Daoy (cell line): ENCODE measurements around the gene MAP2K6. TPM values are rescaled to one million over a fixed set of nuclear protein-coding genes. Genes with fewer than 3 reads are reported as not detected.
"Not testable (repeated sequence)": the region's sequence is repeated elsewhere in the genome, so short reads cannot be mapped to it uniquely, and the experiment has no call there.

Experiments
- DNase-seq: peaks from one replicate; pipeline ENCODE4 v3.0.0-alpha.2; 2015; ENCODE audit warnings: low read depth
- total RNA-seq: library from RNA; depleted of rRNA; stranded (reverse); fragments of >200 nt; shearing (Covaris generic); gene quantifications from 2 replicates; pipeline ENCODE4 v1.2.3, GENCODE V29; 2014

The MAP2K6 gene
- total RNA-seq, 1 experiment from 2014 or later = 0.40 TPM

DNA sequence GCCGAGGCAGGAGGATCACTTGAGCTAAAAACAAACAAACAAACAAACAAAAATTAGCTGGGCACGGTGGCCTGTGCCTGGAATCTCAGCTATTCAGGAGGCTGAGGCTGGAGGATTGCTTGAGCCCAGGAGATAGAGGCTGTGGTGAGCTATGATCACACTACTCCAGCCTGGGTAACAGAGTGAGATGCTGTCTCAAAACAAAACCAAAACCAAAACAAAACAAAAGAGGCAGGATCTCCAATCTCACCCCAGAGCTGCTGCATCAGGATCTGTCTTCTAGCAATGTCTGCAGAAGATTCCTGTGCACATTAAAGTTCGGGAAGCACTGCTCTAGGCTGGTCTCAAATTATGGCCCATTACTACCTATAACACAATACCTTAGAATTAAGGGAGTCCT lies 43.1 kb downstream of the MAP2K6 start:
- no peak for DNase-seq

GRCh38 chr17:69460963-69461922 lies 46.7 kb downstream of the MAP2K6 start:
- DNase-seq = no peak

DNA sequence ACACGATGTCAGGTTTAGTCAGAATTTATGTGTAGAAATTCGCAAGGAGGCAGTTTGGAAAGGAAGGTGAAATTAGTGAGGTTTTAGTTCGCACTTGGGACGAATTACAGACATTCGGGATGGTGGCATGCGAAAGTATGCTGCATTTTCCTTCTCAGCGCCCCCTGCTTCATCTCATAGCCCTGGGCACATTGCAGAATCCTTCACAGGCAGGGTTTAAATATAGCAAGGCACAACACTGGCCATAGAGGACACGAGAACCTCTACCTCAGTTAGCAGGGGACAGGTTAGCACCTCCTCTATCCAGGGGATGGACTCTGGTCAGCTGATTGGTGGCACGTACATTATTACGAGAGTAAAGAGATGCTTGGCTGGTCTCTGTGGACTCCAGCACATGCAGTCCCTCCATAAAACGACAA lies 47.5 kb downstream of the MAP2K6 start:
- DNase-seq = no peak

GRCh38 chr17:69462882-69463281 lies 48.4 kb downstream of the MAP2K6 start:
- no peak for DNase-seq

DNA sequence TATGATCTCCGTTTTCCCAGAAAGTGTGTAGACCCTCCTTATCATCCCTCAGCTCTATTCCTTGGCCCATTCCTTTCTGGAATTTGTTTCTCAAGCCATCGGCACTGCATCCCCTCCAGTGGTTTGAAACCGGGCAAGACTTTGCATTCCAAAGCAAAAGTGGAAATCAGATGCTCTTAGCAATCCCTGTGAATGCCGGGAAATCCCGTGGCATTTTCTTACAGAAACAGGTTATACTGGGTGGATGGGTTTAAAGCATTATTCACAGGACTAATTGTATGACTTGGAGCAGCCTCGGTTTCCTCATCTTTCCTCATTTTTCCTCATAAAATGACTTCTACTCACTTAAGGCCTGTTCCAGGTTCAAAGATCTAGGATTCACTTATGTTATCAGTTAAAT lies 52.0 kb downstream of the MAP2K6 start:
- no peak for DNase-seq

GRCh38 chr17:69466905-69467667 lies 52.6 kb downstream of the MAP2K6 start:
- DNase-seq = peak; percentile 27

- no peak for DNase-seq
These were observed 53.7 kb downstream of the MAP2K6 start for GRCh38 chr17:69468207-69468606.

DNA sequence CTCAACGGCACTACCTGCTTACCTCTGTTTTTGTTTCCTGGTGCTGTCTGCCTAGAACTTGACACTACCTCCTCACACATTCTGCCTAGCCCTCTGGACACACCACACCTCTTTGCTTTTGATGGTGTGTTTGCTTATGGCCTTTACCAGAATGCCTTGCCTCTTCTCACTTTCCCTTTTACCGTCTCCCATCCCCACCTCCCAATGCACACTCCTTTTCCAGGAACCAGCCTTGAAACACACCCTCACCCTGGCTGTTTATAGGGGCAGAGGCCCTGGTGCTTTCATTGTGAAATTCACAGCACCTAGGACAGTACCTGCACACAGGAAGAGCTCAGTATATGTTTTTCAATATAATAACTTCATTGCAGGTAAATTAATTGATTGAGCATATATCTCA lies 56.2 kb downstream of the MAP2K6 start:
- no peak for DNase-seq

DNA sequence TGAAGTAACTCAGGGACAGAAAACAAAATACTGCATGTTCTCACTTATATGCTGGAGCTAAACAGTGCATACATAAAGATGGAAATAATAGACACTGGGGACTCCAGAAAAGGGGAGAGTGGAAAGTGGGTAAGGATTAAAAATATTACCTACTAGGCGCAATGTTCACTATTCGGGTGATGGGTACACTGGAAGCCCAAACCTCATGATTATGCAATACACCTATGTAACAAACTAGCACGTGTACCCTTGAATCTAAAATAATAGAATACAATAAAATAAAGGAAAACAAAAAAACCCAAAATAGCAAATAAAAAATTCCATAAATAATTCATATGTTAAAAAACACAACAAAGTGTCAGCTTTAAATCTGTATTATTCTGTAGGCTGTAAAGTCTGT lies 56.9 kb downstream of the MAP2K6 start:
- DNase-seq = no peak

DNA sequence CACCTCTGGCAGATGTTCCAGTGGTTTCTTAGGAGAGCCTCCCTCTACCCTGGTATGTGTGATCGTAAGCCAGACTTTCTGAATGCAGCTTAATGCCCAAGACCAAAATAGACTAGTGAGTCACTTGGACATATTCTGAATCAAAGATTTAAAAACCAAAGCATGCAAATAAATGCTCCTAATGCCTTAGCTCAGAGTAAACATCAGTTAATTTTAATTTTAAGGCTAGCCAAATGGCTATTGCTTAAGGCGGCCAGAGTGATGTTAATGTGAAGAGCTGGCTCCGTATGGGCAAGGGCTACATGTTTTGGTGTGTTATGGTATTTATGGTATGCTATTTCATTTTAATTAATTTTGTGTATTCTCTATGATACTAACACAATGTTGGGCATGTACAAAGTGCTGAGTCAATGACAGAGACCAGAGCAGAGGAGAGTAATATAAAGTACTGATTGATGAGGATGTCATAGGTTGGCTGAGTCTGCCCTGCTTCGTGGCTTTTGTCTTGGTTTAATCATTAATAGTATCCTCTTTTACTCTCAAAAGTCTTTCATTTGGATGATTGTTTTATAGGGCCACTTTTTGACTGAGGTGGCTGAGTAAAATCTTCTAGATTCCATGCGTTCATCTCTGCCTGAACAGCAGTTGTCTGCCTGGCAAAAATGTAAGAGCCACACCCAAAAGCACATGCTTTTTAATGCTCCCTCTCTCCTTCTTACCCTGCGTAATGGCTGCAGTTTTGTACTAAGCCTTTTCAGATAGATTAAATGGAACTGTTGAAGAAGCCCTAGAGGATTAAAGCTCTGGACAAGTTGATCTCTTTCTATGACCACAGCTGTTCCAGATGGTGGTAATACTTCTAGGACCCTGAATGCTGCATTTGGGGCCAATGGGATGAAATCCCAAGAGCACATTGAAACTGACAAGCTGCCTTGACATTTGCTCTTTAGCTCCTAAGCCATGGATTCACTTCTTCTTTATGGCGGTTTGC lies 59.6 kb downstream of the MAP2K6 start:
- no peak for DNase-seq

GRCh38 chr17:69477204-69477902 lies 62.9 kb downstream of the MAP2K6 start:
- no peak for DNase-seq

DNA sequence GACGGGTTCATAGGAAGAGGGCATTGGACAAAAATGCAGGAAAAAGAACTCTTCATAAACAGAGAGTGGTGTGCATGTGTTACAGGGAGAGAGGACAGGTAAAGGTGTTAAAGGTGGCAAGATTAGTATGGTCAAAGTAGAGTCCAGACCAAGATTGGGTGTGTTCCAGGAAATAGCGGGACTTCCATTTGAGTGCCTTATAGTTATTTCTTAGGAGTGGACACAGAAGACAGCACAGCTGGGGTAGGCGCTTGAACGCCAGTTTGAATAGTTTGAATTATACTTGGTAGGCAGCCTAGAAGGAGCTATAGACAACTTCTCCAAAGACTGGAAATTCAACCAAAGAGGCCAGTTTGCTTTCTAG lies 63.4 kb downstream of the MAP2K6 start:
- no peak for DNase-seq

DNA sequence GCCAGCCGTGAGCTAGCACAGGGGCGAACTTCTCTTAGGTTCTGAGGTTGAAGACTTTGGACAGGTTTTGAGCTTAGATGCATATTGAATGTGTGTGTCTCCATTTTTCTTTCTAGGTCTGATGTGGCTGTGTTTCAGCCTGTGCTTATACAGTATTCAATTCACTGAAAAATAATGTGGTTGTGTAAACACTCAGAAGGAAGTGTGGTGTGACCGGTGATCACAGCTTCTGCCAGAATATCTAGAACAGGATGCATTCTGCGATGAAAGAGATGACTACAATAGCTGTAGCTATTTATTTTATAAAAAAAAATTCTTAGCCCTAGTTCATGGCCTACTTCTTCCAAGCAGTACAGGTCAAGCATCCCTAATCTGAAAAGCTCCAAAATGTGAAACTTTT lies 64.4 kb downstream of the MAP2K6 start:
- no peak for DNase-seq

- not testable (repeated sequence) for DNase-seq
These were observed 65.3 kb downstream of the MAP2K6 start for GRCh38 chr17:69479756-69480155.

GRCh38 chr17:69480245-69480644 lies 65.7 kb downstream of the MAP2K6 start:
- DNase-seq = no peak

DNA sequence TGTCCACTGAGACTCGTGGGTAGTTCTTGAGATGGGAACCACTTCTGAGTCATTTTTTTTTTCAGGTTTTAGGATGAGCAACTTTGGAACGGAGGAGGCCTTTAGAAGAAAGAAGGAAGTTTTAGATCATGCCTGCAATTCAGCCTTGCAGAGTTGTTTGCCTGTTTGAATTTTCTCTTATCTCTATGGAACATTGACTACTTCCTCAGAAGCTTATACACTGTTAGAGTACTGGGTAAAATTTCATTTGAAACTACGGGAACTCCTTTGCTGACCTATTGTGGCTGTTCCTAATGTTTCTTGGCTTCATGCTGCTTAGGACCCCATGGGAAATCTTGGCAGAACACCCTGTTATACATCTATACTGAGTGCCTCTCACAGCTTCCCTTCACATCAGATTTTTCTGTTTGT lies 70.8 kb downstream of the MAP2K6 start:
- DNase-seq = no peak

DNA sequence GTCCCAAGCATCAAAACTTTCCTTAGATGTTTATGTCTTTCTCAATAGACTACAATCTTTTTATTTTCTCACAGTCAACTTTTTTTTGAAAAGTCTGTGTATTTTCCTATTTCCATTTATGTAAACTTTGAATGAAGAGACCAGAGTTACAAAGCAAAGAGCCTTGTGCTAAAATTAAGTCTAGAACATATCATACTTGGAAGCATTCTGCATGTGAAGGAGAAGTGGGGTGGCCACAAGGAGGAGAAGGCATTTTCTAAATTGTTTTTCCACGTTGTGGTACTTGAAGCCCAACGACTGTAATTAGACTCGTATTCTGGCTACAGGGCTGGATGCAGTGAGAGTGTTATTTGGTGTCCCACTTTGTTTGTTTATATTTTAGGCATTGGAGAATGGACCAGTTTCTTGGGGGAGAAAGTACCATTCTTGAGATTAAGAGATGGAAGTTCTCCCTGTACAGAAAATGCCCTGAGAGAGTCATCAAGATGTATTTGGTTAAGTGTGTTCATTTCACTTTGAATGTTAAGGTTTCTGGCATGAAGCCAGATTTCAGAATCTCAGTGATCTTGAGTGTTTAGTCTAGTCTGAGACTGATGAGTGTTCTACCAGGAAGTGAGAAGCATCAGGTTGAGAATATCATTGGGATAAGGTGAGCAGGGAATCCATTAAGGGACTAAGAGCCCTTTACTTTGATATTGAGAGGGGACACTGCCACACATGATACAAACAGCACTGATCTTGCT lies 71.6 kb downstream of the MAP2K6 start:
- no peak for DNase-seq

GRCh38 chr17:69486779-69487637 lies 72.5 kb downstream of the MAP2K6 start:
- DNase-seq = no peak

- DNase-seq = no peak
These were observed 74.8 kb downstream of the MAP2K6 start for GRCh38 chr17:69489313-69489712.
